ENCODE measurements around the gene SBK3. TPM values are rescaled to one million over a fixed set of nuclear protein-coding genes. Genes with fewer than 3 reads are reported as not detected.
A peak's percentile ranks its signal among the peaks of the same experiment; 100 is the strongest.

SBK3 gene
- total and polyA plus RNA-seq, 10 of the 15 experiments (the other 5 are each of a cell fraction or from before 2014, with no cell fraction given): not detected

GRCh38 chr19:55502197-55502952 is 43.0 kb downstream of the SBK3 start:
- Histone ChIP-seq H4K20me1 (ENCODE audit: control insufficient read depth, insufficient read depth) (no peaks in the 10 kb centered on the region), H3K4me1 (ENCODE audit: control insufficient read depth, insufficient read depth, low read length) (peaks cover 5% of the 10 kb centered on the region), H3K9ac (ENCODE audit: control insufficient read depth, insufficient read depth, low read length) (no peak overlapping the region), H3K27me3 (replicated peaks in 1 of 2; ENCODE audit: control insufficient read depth in 2 of 2, insufficient read depth in 2 of 2, low read length in 1 of 2) (no peaks in the 10 kb centered on the region), H2AFZ (ENCODE audit: control insufficient read depth, low read depth, low read length) (no peak overlapping the region), H3K27ac (ENCODE audit: control insufficient read depth, insufficient read depth) (no peak overlapping the region), H3K4me3 (no peak overlapping the region), H3K4me2 (ENCODE audit: control insufficient read depth, insufficient read depth) (no peak overlapping the region), H3K9me3 (replicated peaks; ENCODE audit: control insufficient read depth, insufficient read depth, low read length) (no peaks in the 10 kb centered on the region), H3K79me2 (ENCODE audit: control insufficient read depth, insufficient read depth, low read length) (no peaks in the 10 kb centered on the region), H3K36me3 (ENCODE audit: control insufficient read depth in 2 of 2, insufficient read depth in 2 of 2, low read length in 1 of 2) (no peaks in the 10 kb centered on the region)
- ChIA-PET SMC1A (ENCODE audit: uncharacterized antibody, unreplicated experiment) (no interaction called here), RAD21 (ENCODE audit: unreplicated experiment) (no interaction called here), POLR2A (no interaction called here), CTCF (interaction anchor here (1.4 to 3.7 kb wide), 2 partner anchors 35 to 362 kb away, joined by 3 to 88 read pairs; no protein-coding TSS in a partner anchor)
- in situ Hi-C loops (cut with MboI): no loop called here
- TF ChIP-seq SMARCA5 (IDR thresholded peaks at IDR 0.05) (no peak), MLLT1 (IDR thresholded peaks at IDR 0.05) (0 out of 2 replicates have a peak, but pooled peaks have one; percentile 21), ZBTB11 (CRISPR knock-in tag; IDR thresholded peaks at IDR 0.05) (no peak), IKZF2 (IDR thresholded peaks at IDR 0.05) (peak; percentile 35 to 54; a peak in 2 of 4 replicates), ZNF384 (IDR thresholded peaks at IDR 0.05; ENCODE audit: borderline replicate concordance, low read depth, low read length) (no peak), TCF7 (IDR thresholded peaks at IDR 0.05; ENCODE audit: borderline replicate concordance) (no peak)
- ATAC-seq (no peak), DNase-seq (ENCODE audit: low read depth, low spot score) (no peak), FAIRE-seq (no peak)
- WGBS (ENCODE audit: insufficient coverage, insufficient replicate concordance, low lambda C conversion rate, missing lambda C conversion rate): 70% methylated on average over 9 of the region's 9 CpGs
- BruUV-seq (replicated peaks): no TSS peak
- intact Hi-C loops (cut with micrococcal nuclease; ENCODE audit: unreplicated experiment): loop anchor here (2.0 kb wide), 1 partner anchor 362 kb away; no protein-coding TSS in a partner anchor
